ENCODE data around the gene C9orf78. TPM values are rescaled to one million over a fixed set of nuclear protein-coding genes. Genes with fewer than 3 reads are reported as not detected.

C9orf78 gene
- total RNA-seq, 1 donor from 2014 or later = 38.9 TPM

- DNase-seq (ENCODE audit: extremely low spot score, unreplicated experiment) = no peak
- Mint-ChIP-seq H3K4me3 (ENCODE audit: unreplicated experiment) (no peak overlapping the region), H3K27me3 (ENCODE audit: unreplicated experiment) (no peaks in the 10 kb centered on the region), H3K27ac (ENCODE audit: unreplicated experiment) (no peak overlapping the region), H3K4me1 (ENCODE audit: unreplicated experiment) (peaks cover 2% of the 10 kb centered on the region), H3K9me3 (ENCODE audit: unreplicated experiment) (no peaks in the 10 kb centered on the region), H3K36me3 (ENCODE audit: unreplicated experiment) (peaks cover 45% of the 10 kb centered on the region)
- no peak for TF ChIP-seq CTCF (IDR thresholded peaks at IDR 0.05)
Measured at GRCh38 chr9:129810788-129811187, 24.3 kb downstream of the C9orf78 start.

DNA sequence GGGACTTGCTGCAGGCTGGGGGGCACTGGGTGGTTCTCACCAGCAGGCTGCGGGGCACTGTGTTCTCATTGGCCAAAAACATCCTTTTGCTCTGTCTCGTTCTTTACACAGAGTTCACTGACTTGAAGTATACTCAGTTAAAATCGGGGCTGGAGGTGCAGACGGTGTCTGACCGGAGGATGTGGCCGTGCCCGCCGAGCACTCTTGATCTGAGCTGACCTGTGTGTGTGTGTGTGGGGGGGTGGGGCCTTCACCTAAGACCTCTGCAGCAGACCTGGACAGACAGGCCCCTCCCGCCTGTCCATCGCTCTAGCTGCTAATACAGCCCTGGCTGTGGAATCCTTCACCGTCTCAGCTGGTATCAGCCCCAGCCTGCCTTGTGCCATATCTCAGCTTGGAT, 25.0 kb downstream of the C9orf78 start:
- Mint-ChIP-seq H3K4me3 (ENCODE audit: unreplicated experiment) (no peak overlapping the region), H3K27ac (ENCODE audit: unreplicated experiment) (no peak overlapping the region), H3K9me3 (ENCODE audit: unreplicated experiment) (no peaks in the 10 kb centered on the region), H3K27me3 (ENCODE audit: unreplicated experiment) (no peaks in the 10 kb centered on the region), H3K36me3 (ENCODE audit: unreplicated experiment) (peaks cover 44% of the 10 kb centered on the region), H3K4me1 (ENCODE audit: unreplicated experiment) (peaks cover 2% of the 10 kb centered on the region)
- no peak for DNase-seq (ENCODE audit: extremely low spot score, unreplicated experiment)
- TF ChIP-seq CTCF (IDR thresholded peaks at IDR 0.05) = no peak

GRCh38 chr9:129809346-129809745, 25.7 kb downstream of the C9orf78 start:
- no peak overlapping the region for H3K4me3 Mint-ChIP-seq (ENCODE audit: unreplicated experiment)
- H3K9me3 Mint-ChIP-seq (ENCODE audit: unreplicated experiment) = no peaks in the 10 kb centered on the region
- no peak for TF ChIP-seq CTCF (IDR thresholded peaks at IDR 0.05)
- H3K27ac Mint-ChIP-seq (ENCODE audit: unreplicated experiment) = no peak overlapping the region
- peaks cover 4% of the 10 kb centered on the region for H3K4me1 Mint-ChIP-seq (ENCODE audit: unreplicated experiment)
- H3K27me3 Mint-ChIP-seq (ENCODE audit: unreplicated experiment) = no peaks in the 10 kb centered on the region
- DNase-seq (ENCODE audit: extremely low spot score, unreplicated experiment) = no peak
- peaks cover 40% of the 10 kb centered on the region for H3K36me3 Mint-ChIP-seq (ENCODE audit: unreplicated experiment)

- H3K27me3 Mint-ChIP-seq (ENCODE audit: unreplicated experiment) = no peaks in the 10 kb centered on the region
- peaks cover 35% of the 10 kb centered on the region for H3K36me3 Mint-ChIP-seq (ENCODE audit: unreplicated experiment)
- DNase-seq (ENCODE audit: extremely low spot score, unreplicated experiment) = no peak
- peaks cover 10% of the 10 kb centered on the region for H3K4me1 Mint-ChIP-seq (ENCODE audit: unreplicated experiment)
- TF ChIP-seq CTCF (IDR thresholded peaks at IDR 0.05) = no peak
- H3K27ac Mint-ChIP-seq (ENCODE audit: unreplicated experiment) = peak overlapping the region; percentile 1
- H3K4me3 Mint-ChIP-seq (ENCODE audit: unreplicated experiment) = no peak overlapping the region
- H3K9me3 Mint-ChIP-seq (ENCODE audit: unreplicated experiment) = no peaks in the 10 kb centered on the region
Measured at GRCh38 chr9:129806061-129806460, 29.0 kb downstream of the C9orf78 start.

DNA sequence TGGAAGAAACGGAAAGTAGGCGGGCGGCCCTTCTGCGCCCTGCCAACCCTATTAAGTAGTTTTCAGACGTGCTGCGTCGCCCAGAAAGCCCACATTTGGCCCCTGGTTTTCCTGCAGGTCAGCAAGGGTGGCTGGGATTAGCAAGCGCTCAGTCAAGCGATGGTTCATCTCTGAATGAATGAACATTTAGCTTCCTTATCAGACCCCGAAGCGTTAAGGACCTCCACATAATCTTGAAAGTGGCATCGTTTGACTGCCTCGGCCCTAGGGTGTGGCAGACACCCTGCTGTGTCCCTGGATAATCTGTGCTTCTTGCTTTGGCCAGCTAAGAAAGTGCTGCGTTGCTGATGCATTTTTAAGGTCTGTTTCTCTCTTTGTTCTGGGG, 31.4 kb downstream of the C9orf78 start:
- no peaks in the 10 kb centered on the region for H3K27me3 Mint-ChIP-seq (ENCODE audit: unreplicated experiment)
- H3K4me3 Mint-ChIP-seq (ENCODE audit: unreplicated experiment) = peak overlapping the region; percentile 87
- DNase-seq (ENCODE audit: extremely low spot score, unreplicated experiment) = no peak
- H3K9me3 Mint-ChIP-seq (ENCODE audit: unreplicated experiment) = no peaks in the 10 kb centered on the region
- peaks cover 10% of the 10 kb centered on the region for H3K4me1 Mint-ChIP-seq (ENCODE audit: unreplicated experiment)
- peaks cover 19% of the 10 kb centered on the region for H3K36me3 Mint-ChIP-seq (ENCODE audit: unreplicated experiment)
- peak overlapping the region; percentile 59 for H3K27ac Mint-ChIP-seq (ENCODE audit: unreplicated experiment)
- TF ChIP-seq CTCF (IDR thresholded peaks at IDR 0.05) = no peak

Measured in osteocyte (in vitro differentiated cells).